ENCODE data around the gene SLC37A1.
"Not testable (repeated sequence)": the region's sequence is repeated elsewhere in the genome, so short reads cannot be mapped to it uniquely, and the experiment has no call there.

SLC37A1 gene

DNA sequence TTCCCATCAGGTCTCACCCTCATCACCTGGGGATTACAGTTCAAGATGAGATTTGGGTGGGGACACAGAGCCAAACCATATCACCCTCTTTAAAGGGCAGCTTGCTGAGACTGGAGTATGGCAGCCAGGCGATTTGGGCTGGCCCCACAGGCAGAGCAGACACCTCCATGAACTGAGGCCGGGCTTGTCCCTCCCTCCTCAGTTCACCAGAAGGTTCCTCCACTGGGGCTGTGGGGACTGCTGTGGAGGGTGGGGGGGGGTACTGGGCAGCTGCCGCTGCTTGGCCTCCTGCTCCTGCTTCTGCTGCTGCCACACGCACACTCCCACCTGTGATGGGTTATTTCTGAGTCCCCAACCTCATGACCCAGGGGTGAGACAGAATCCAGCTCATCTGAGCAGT lies 85.8 kb downstream of the SLC37A1 start:
- DNase-seq (ENCODE audit: extremely low spot score, insufficient read length, low read depth) (no peak), FAIRE-seq (no peak)

DNA sequence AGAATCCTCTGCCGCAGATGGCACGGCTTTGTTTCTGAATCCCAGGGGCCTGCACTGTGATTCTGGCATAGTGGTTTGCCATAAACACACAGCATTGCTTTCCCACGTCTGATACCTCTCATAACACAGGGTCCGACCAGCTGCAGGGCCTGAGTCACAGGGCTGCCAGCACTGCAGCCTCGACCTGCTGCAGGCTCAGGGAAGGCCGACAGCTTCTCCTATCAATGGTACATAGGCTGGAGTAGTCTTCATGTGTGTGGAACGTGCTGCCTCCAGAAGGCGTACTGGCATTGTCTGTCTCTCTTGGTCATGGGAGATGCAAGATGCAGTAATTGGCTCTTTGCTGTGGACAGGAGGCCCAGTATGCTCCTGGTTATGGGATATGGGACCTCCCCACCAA lies 86.3 kb downstream of the SLC37A1 start:
- no peak for DNase-seq (ENCODE audit: extremely low spot score, insufficient read length, low read depth)
- FAIRE-seq, result no peak

DNA sequence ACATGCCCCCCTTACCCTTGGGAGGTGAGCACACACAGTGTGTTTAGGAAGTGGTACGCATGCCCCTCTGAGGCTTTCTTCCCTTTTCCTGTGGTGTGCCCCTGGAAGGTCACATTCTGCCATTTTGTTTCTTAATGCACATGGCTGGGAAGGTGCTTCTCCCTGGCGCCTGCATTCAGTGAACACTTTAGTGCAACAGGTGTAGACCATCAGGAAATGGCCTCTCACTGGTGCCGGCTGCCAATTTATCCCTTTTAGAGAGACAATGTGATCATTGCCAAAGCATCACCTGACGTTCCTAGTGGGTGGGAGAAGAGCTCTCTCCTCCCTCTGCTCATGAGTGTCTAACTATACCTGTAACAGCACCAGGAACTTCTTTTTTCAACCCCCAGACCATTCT lies 88.0 kb downstream of the SLC37A1 start:
- FAIRE-seq, result no peak

GRCh38 chr21:42607102-42607501 lies 93.5 kb downstream of the SLC37A1 start:
- DNase-seq (ENCODE audit: extremely low spot score, insufficient read length, low read depth) (no peak), FAIRE-seq (no peak)

More for the DNA sequence above, 88.0 kb downstream of the SLC37A1 start:
- no peak for DNase-seq (ENCODE audit: extremely low spot score, insufficient read length, low read depth)

- FAIRE-seq (no peak), DNase-seq (ENCODE audit: extremely low spot score, insufficient read length, low read depth) (no peak)
Observed at GRCh38 chr21:42607525-42608102, 94.0 kb downstream of the SLC37A1 start.

- no peak for FAIRE-seq
- DNase-seq (ENCODE audit: extremely low spot score, insufficient read length, low read depth), result no peak
Observed at GRCh38 chr21:42608446-42608845, 94.8 kb downstream of the SLC37A1 start.

DNA sequence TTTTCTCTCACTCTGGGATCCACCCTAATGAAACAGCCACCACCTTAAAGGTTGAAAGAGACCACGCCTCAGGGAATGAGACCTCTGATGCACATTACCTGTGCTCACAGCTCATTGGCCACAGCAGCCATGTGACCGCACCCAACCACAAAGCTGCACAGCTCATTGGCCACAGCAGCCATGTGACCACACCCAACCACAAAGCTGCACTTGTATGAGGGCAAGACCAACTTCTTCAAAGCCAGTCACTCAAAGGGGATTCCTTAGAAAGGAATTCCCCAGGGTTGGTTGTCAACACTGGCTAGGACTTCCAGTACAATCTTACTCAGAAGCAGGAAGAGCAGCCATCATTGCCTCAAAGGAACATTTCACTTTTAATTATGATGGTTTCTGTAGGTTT lies 96.2 kb downstream of the SLC37A1 start:
- FAIRE-seq, result peak; percentile 46
- DNase-seq (ENCODE audit: extremely low spot score, insufficient read length, low read depth), result no peak

GRCh38 chr21:42611852-42612251 lies 98.2 kb downstream of the SLC37A1 start:
- no peak for FAIRE-seq
- no peak for DNase-seq (ENCODE audit: extremely low spot score, insufficient read length, low read depth)

GRCh38 chr21:42612390-42612789 lies 98.7 kb downstream of the SLC37A1 start:
- no peak for FAIRE-seq
- DNase-seq (ENCODE audit: extremely low spot score, insufficient read length, low read depth), result no peak

DNA sequence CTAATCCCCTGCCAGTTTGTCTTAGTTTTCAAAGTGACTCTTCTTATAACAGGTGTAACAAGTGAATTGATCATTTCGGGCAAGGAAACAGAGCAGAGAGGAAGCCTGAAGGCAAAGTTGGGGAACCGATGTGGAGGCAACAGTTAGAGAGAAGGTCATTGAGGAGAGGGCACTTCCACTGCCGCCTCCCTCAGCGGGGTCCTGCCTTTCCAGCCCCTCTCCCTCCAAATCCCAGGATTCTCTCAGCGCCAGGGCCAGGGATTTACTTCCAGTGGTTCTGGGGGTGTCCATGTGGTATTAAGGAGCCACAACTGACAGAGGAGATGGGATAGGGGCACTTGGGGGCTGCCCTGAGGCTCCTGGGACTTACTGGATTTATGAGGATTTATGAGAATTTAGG lies 100.1 kb downstream of the SLC37A1 start:
- DNase-seq (ENCODE audit: extremely low spot score, insufficient read length, low read depth) (no peak), FAIRE-seq (no peak)

GRCh38 chr21:42614396-42614795 lies 100.7 kb downstream of the SLC37A1 start:
- FAIRE-seq (no peak), DNase-seq (ENCODE audit: extremely low spot score, insufficient read length, low read depth) (no peak)

DNA sequence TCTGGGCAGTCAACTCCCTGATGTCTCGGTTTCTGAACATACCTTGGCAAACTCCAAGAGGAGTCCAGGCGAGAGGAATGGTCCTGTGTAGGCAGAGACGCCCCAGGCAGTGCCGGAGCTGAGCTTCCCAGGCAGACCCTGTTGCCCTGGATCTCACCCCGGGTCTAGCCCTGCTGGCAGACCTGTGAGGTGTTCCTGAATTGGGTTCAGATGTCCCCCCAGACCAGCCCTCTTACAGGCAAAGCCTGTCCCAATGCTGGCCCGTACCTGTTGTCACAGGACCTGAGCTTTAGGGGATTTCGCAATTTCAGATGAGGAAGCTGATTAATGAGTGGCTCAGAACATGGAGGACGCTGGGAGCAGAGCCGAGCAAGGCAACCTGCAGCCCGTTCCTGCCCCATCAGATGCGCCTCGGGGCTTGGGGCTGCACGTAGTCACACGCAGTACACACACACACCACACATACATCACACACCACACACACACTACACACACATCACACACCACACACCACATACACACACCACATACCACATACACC lies 101.2 kb downstream of the SLC37A1 start:
- DNase-seq (ENCODE audit: extremely low spot score, insufficient read length, low read depth) (no peak), FAIRE-seq (peak; percentile 64)

DNA sequence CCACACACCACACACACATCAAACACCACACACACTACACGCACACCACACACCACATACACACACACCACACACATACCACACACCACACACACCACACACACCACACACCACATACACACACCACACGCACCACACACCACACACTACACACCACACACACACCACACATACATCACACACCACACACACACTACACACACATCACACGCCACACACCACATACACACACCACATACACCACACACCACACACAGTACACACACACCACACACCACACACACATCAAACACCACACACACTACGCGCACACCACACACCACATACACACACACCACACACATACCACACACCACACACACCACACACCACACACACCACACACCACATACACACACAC lies 101.7 kb downstream of the SLC37A1 start:
- FAIRE-seq, result not testable (repeated sequence)

DNA sequence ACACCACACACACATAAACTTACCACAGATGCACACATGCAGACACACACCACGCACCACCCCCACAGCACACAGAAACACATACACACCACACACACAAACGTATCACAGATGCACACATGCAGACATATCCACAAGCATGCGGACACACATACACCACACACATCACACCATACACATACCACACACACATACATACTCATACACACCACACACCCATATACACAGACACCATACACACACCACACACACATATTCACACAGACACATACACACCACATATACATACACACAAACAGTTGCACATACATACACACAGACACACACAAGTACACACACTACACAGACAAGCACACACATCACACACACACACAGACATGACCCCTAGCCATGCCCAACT lies 102.3 kb downstream of the SLC37A1 start:
- DNase-seq (ENCODE audit: extremely low spot score, insufficient read length, low read depth), result no peak
- no peak for FAIRE-seq

More for the DNA sequence above, 101.7 kb downstream of the SLC37A1 start:
- DNase-seq (ENCODE audit: extremely low spot score, insufficient read length, low read depth), result not testable (repeated sequence)

DNA sequence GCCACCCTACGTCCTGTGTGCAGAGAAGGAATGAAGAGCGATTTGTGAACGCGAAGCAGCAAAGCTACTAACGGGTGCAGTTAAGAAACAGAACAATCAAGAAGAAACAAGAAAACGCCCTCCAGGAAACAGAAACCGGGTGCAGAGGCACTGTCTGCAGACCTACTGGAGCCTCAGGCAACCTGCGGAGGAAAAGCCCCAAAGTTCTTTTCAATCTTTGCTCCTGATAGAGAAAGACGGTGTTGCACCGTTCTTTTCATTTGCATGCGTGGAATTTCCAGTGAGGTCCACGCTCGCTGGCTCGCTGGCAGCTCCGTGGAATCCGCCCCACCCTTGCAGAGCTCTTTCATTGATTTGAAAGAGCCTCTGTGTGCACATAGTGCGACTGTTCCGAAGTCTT lies 102.8 kb downstream of the SLC37A1 start:
- FAIRE-seq, result no peak
- no peak for DNase-seq (ENCODE audit: extremely low spot score, insufficient read length, low read depth)

DNA sequence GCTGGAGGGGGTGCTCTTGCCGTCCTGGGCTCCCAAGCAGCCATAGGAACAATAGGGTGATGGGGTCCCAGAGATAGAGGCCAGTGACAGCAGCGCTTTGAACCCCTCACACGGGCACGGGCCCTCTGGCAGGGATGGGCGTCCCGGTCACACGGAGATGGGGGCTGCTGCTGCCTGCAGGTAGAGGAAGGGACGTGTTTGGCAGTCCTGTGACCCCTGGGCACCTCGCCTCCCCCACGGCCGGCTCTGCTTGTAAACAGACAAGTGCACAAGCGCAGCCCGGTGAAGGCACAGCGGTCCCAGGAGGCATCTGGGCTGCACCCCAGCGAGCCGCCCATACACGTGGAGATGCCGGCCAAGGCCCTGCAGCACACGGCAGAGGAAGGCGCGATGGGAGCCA lies 103.3 kb downstream of the SLC37A1 start:
- FAIRE-seq (no peak), DNase-seq (ENCODE audit: extremely low spot score, insufficient read length, low read depth) (no peak)

DNA sequence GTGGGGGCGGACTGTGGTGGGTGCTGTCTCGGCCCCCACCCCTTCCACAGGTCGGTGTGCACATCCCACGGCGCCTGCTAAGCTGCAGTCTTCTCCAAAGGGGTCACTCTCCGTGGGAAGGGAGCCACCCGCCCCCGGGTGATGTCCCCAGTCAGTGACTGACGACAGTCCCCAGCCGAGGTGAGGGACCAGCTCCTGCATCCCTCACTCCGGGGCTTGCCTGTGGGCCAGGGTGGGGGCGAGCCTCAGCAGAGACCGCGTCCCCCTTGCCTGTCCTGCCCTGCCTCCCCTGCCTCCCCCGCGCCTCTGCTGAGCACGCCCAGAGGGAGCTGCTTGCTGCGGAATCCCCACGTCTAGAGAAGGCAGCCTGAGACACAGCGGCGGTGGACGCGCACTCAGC lies 103.8 kb downstream of the SLC37A1 start:
- no peak for DNase-seq (ENCODE audit: extremely low spot score, insufficient read length, low read depth)
- FAIRE-seq, result no peak

- FAIRE-seq (no peak), DNase-seq (ENCODE audit: extremely low spot score, insufficient read length, low read depth) (no peak)
Observed at GRCh38 chr21:42618707-42619102, 105.1 kb downstream of the SLC37A1 start.

- FAIRE-seq (no peak), DNase-seq (ENCODE audit: extremely low spot score, insufficient read length, low read depth) (no peak)
Observed at GRCh38 chr21:42619166-42619565, 105.5 kb downstream of the SLC37A1 start.

GRCh38 chr21:42619841-42620240 lies 106.2 kb downstream of the SLC37A1 start:
- FAIRE-seq (no peak), DNase-seq (ENCODE audit: extremely low spot score, insufficient read length, low read depth) (no peak)

DNA sequence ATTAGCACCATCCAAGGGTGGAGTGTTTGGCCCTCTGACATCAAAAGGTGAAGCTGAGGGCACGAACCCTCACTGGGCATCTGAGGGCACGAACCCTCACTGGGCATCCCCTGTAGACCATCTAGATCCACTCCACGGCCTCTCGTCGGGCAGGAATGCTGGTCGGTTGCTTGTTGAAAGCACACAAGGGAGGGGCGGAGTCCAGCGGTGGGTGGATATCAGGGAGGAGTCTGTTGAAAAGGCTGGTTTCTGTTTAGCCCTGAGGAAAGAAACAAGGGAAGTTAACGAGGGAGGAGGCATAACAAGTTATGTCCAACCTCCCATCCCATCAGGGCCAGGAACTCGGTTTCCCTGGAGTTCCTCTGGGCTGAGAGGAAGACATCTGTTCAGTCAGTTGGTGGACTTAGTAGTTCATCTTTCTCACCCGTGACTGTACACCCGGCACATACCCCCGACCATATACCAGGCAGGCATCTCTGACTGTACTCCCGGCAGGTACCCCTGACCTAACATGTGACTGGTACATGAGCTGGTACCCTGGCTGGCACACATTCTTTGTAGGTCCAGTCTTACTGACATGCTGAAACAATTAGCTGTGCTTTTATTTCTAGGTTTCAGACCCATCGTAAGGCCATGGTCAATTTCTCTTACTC lies 107.6 kb downstream of the SLC37A1 start:
- FAIRE-seq (no peak), DNase-seq (ENCODE audit: extremely low spot score, insufficient read length, low read depth) (no peak)

GRCh38 chr21:42621819-42622177 lies 108.1 kb downstream of the SLC37A1 start:
- DNase-seq (ENCODE audit: extremely low spot score, insufficient read length, low read depth) (no peak), FAIRE-seq (no peak)

Measured in GM18507 (cell line).